OCI-M1 (cell line): ENCODE measurements around the gene CHKB.

Source experiments
- DNase-seq: peaks from one replicate; lab custom pipeline; 2025; lab: John Stamatoyannopoulos, UW

The CHKB gene

GRCh38 chr22:50572965-50573364, 9.7 kb downstream of the CHKB start:
- DNase-seq = no peak

GRCh38 chr22:50571264-50572175, 11.1 kb downstream of the CHKB start:
- no peak for DNase-seq

GRCh38 chr22:50570861-50571260, 11.8 kb downstream of the CHKB start:
- no peak for DNase-seq

GRCh38 chr22:50569896-50570535, 12.6 kb downstream of the CHKB start:
- DNase-seq = no peak

- no peak for DNase-seq
Observed at GRCh38 chr22:50569041-50569459, 13.6 kb downstream of the CHKB start.

GRCh38 chr22:50568626-50569025, 14.0 kb downstream of the CHKB start:
- no peak for DNase-seq

GRCh38 chr22:50567721-50568252, 14.9 kb downstream of the CHKB start:
- DNase-seq = no peak

GRCh38 chr22:50564289-50564688, 18.4 kb downstream of the CHKB start:
- DNase-seq = no peak

GRCh38 chr22:50563413-50564160, 19.1 kb downstream of the CHKB start:
- DNase-seq = no peak

- DNase-seq = peak; percentile 98
Observed at GRCh38 chr22:50562523-50563412, 19.9 kb downstream of the CHKB start, which contains the start of gene SYCE3. SYCE3 (minus strand) TSS chr22:50562919; CDS start chr22:50556405, 6,514 bp downstream.

- DNase-seq = no peak
Observed at GRCh38 chr22:50561401-50562358, 21.0 kb downstream of the CHKB start.

GRCh38 chr22:50560034-50560433, 22.6 kb downstream of the CHKB start:
- DNase-seq = no peak

GRCh38 chr22:50556703-50557102, 25.9 kb downstream of the CHKB start:
- no peak for DNase-seq

- no peak for DNase-seq
Observed at GRCh38 chr22:50553310-50553709, 29.3 kb downstream of the CHKB start.

GRCh38 chr22:50551160-50551752, 31.4 kb downstream of the CHKB start:
- no peak for DNase-seq

GRCh38 chr22:50550395-50550794, 32.3 kb downstream of the CHKB start:
- no peak for DNase-seq

GRCh38 chr22:50548921-50549790, 33.5 kb downstream of the CHKB start:
- no peak for DNase-seq
